ENCODE data around the gene NUDT4.

- TF ChIP-seq NBN (IDR thresholded peaks at IDR 0.05) (no peak), YY1 (IDR thresholded peaks at IDR 0.05; ENCODE audit: low read depth, low read length) (no peak), ZBTB33 (IDR thresholded peaks at IDR 0.05) (no peak), POLR2AphosphoS5 (IDR thresholded peaks at IDR 0.05; ENCODE audit: low read length) (peak; percentile 11; the same call in 1 of the 2 replicates), CTCF (IDR thresholded peaks at IDR 0.05 in 2 of 3, conservative IDR thresholded peaks at IDR 0.05 in 1 of 3; ENCODE audit: control insufficient read depth in 2 of 3, extremely low read depth in 1 of 3, insufficient read depth in 1 of 3, low read depth in 3 of 3, low read length in 3 of 3) (no peak), RFX5 (IDR thresholded peaks at IDR 0.05; ENCODE audit: low read depth, low read length) (no peak), NR2C2 (IDR thresholded peaks at IDR 0.05; ENCODE audit: borderline replicate concordance, control insufficient read depth, insufficient read length, low read depth) (no peak), REST (IDR thresholded peaks at IDR 0.05; ENCODE audit: low read depth, low read length) (no peak), IKZF2 (IDR thresholded peaks at IDR 0.05) (no peak), ESRRA (IDR thresholded peaks at IDR 0.05; ENCODE audit: low read length) (no peak), NKRF (conservative IDR thresholded peaks at IDR 0.05) (no peak), TCF12 (IDR thresholded peaks at IDR 0.05; ENCODE audit: low read depth, low read length) (no peak), CBX5 (IDR thresholded peaks at IDR 0.05; ENCODE audit: low read depth) (no peak)
Measured at GRCh38 chr12:93403988-93404803, 26.5 kb downstream of the NUDT4 start.

All from GM12878 (cell line).